Activated CD4-positive, alpha-beta T cell treated with anti-CD3 and anti-CD28 coated beads, Interleukin-2, Interleukin-6, amounts not matched to agents 100 ng/mL and 50 ng/mL, durations not matched to agents 16 hours and 8 hours (primary cell): ENCODE results near the gene TPRG1.
A peak's percentile ranks its signal among the peaks of the same experiment; 100 is the strongest.

Source experiments
- DNase-seq: peaks from one replicate; pipeline ENCODE4 v3.0.0-alpha.2; 2020

The TPRG1 gene

GRCh38 chr3:189233225-189233858 is 61.6 kb downstream of the TPRG1 start:
- DNase-seq: peak; percentile 52

- DNase-seq: no peak
Observed at GRCh38 chr3:189235214-189235613, 63.4 kb downstream of the TPRG1 start.

- peak; percentile 58 for DNase-seq
Observed at GRCh38 chr3:189236352-189236751, 64.6 kb downstream of the TPRG1 start.

- DNase-seq: no peak
Observed at GRCh38 chr3:189237526-189237925, 65.8 kb downstream of the TPRG1 start.

- no peak for DNase-seq
Observed at GRCh38 chr3:189238071-189238470, 66.3 kb downstream of the TPRG1 start.

GRCh38 chr3:189239616-189240015 is 67.8 kb downstream of the TPRG1 start:
- DNase-seq: no peak

- DNase-seq: no peak
Observed at GRCh38 chr3:189249987-189250386, 78.2 kb downstream of the TPRG1 start.

GRCh38 chr3:189258261-189258660 is 86.5 kb downstream of the TPRG1 start:
- no peak for DNase-seq

- no peak for DNase-seq
Observed at GRCh38 chr3:189260556-189261493, 89.1 kb downstream of the TPRG1 start.

- DNase-seq: no peak
Observed at GRCh38 chr3:189262746-189263145, 91.0 kb downstream of the TPRG1 start.

- no peak for DNase-seq
Observed at GRCh38 chr3:189267981-189268613, 96.3 kb downstream of the TPRG1 start.

- no peak for DNase-seq
Observed at GRCh38 chr3:189269365-189269764, 97.6 kb downstream of the TPRG1 start.

- peak; percentile 64 for DNase-seq
Observed at GRCh38 chr3:189270248-189270832, 98.6 kb downstream of the TPRG1 start.

- peak; percentile 57 for DNase-seq
Observed at GRCh38 chr3:189272500-189273119, 100.8 kb downstream of the TPRG1 start.

GRCh38 chr3:189273736-189274135 is 102.0 kb downstream of the TPRG1 start:
- no peak for DNase-seq

- DNase-seq: no peak
Observed at GRCh38 chr3:189275182-189275581, 103.4 kb downstream of the TPRG1 start.

GRCh38 chr3:189275852-189276251 is 104.1 kb downstream of the TPRG1 start:
- DNase-seq: no peak

GRCh38 chr3:189276444-189277219 is 104.9 kb downstream of the TPRG1 start:
- DNase-seq: peak; percentile 41

- DNase-seq: peak; percentile 73
Observed at GRCh38 chr3:189277711-189278110, 105.9 kb downstream of the TPRG1 start.

GRCh38 chr3:189278221-189278620 is 106.5 kb downstream of the TPRG1 start:
- no peak for DNase-seq

GRCh38 chr3:189282189-189282588 is 110.4 kb downstream of the TPRG1 start:
- DNase-seq: no peak

- no peak for DNase-seq
Observed at GRCh38 chr3:189282741-189283140, 111.0 kb downstream of the TPRG1 start.
